Testis (tissue), 3 donors: ENCODE data around the gene MGAT5. TPM values are rescaled to one million over a fixed set of nuclear protein-coding genes. Genes with fewer than 3 reads are reported as not detected.
A peak's percentile ranks its signal among the peaks of the same experiment; 100 is the strongest.

Source experiments
- DNase-seq: peaks from one replicate; pipeline ENCODE4 v3.0.0-alpha.2; 2019
- H3K27ac ChIP-seq, 2 donors: fragments of 200-600 bp; sonication (generic); one replicate each; pipeline ENCODE4 v1.5.1; 2019
- H3K27me3 ChIP-seq: fragments of 200-600 bp; sonication (generic); one replicate; pipeline ENCODE4 v1.5.1; 2019
- H3K36me3 ChIP-seq: fragments of 200-600 bp; sonication (generic); one replicate; pipeline ENCODE4 v1.5.1; 2017; ENCODE audit warnings: low read depth; ENCODE audit errors: missing control alignments
- H3K4me1 ChIP-seq: fragments of 200-600 bp; sonication (generic); one replicate; pipeline ENCODE4 v1.5.1; 2019
- H3K4me3 ChIP-seq, 2 donors: fragments of 200-600 bp; sonication (generic); one replicate each; pipeline ENCODE4 v1.5.1; 2017 to 2019
- H3K9me3 ChIP-seq: fragments of 200-600 bp; sonication (generic); one replicate; pipeline ENCODE4 v1.5.1; 2017
- CTCF ChIP-seq, 3 experiments: fragments of 450-650 bp in 2 of 3; fragments of 200-600 bp in 1 of 3; sonication (generic) in 1 of 3; IDR thresholded peaks; one replicate each; pipeline ENCODE4 v1.5.1; 2016 to 2019; ENCODE audit warnings: antibody characterized with exemption in 3 of 3, mild to moderate bottlenecking in 2 of 3, moderate library complexity in 1 of 3
- POLR2A ChIP-seq: fragments of 450-650 bp; IDR thresholded peaks from one replicate; pipeline ENCODE4 v1.6.1; 2017; ENCODE audit warnings: antibody characterized with exemption, mild to moderate bottlenecking, moderate library complexity
- WGBS, 2 donors: methylation state at CpG; one replicate each; pipeline ENCODE4 v1.1.5; 2018; 5-methylcytosine and 5-hydroxymethylcytosine counted together
- intact Hi-C: fragments of 100-400 bp; cut with DNase I; formaldehyde crosslinking; loops from one replicate; pipeline ENCODE4 v1.15.1; 2023; ENCODE audit warnings: low total_unique reads
- polyA plus RNA-seq: library from polyadenylated mRNA; stranded (reverse); fragments of 350-450 nt; fragmentation: Illumina TruSeq; extraction: RNeasy Lipid Tissue Mini Kit (QIAGEN cat#74804); gene quantifications from one replicate; pipeline ENCODE4 v1.2.3, GENCODE V29; 2014; ENCODE audit warnings: low read depth, low replicate concordance; ENCODE audit not compliant: insufficient read depth
- total RNA-seq, 2 donors: library from RNA; depleted of rRNA; stranded (reverse); fragments of >200 nt; gene quantifications; one replicate each; pipeline ENCODE4 v1.2.3, GENCODE V29; 2016

MGAT5 gene
- total and polyA plus RNA-seq, 3 donors from 2014 or later, result 31.6 to 73.8 (median 64.5) TPM

- no peak overlapping the region for H3K4me3 ChIP-seq
- intact Hi-C loops, result no loop called here
- 81 to 90% methylated on average over 7 to 15 of the region's 15 CpGs for WGBS, 2 donors
- TF ChIP-seq POLR2A, result no peak
- no peak for TF ChIP-seq CTCF (IDR thresholded peaks at IDR 0.05)
- H3K27ac ChIP-seq, result no peak overlapping the region
- no peaks in the 10 kb centered on the region for H3K9me3 ChIP-seq
- DNase-seq, result no peak
- no peaks in the 10 kb centered on the region for H3K4me1 ChIP-seq
- H3K27me3 ChIP-seq, result no peaks in the 10 kb centered on the region
- no peaks in the 10 kb centered on the region for H3K36me3 ChIP-seq
These were observed 229.0 kb downstream of the MGAT5 start for GRCh38 chr2:134482766-134483340.

GRCh38 chr2:134489732-134490384, 236.0 kb downstream of the MGAT5 start:
- H3K4me1 ChIP-seq, result no peaks in the 10 kb centered on the region
- H3K27me3 ChIP-seq, result no peaks in the 10 kb centered on the region
- no peak for DNase-seq
- H3K36me3 ChIP-seq, result no peaks in the 10 kb centered on the region
- no peak overlapping the region for H3K4me3 ChIP-seq
- intact Hi-C loops, result no loop called here
- no peaks in the 10 kb centered on the region for H3K9me3 ChIP-seq
- H3K27ac ChIP-seq, result peak overlapping the region; percentile 27 to 31
- TF ChIP-seq POLR2A, result no peak
- TF ChIP-seq CTCF (IDR thresholded peaks at IDR 0.05), result no peak
- WGBS, 2 donors, result 80 to 92% methylated on average over 8 to 11 of the region's 11 CpGs

- TF ChIP-seq POLR2A (no peak), CTCF (IDR thresholded peaks at IDR 0.05) (no peak)
- Histone ChIP-seq H3K27ac (peak overlapping the region; percentile 27 to 31), H3K4me1 (no peaks in the 10 kb centered on the region), H3K27me3 (no peaks in the 10 kb centered on the region), H3K4me3 (no peak overlapping the region), H3K9me3 (no peaks in the 10 kb centered on the region), H3K36me3 (no peaks in the 10 kb centered on the region)
- no peak for DNase-seq
- intact Hi-C loops, result no loop called here
- WGBS, 2 donors, result 85 to 90% methylated on average over 4 of the region's 4 CpGs
These were observed 236.7 kb downstream of the MGAT5 start for GRCh38 chr2:134490559-134490958.

GRCh38 chr2:134491022-134491421, 237.2 kb downstream of the MGAT5 start:
- intact Hi-C loops, result no loop called here
- WGBS, 2 donors, result 56 to 68% methylated on average over 4 of the region's 4 CpGs

More at GRCh38 chr2:134491022-134491421, 237.2 kb downstream of the MGAT5 start:
- no peak overlapping the region for H3K4me3 ChIP-seq
- H3K27me3 ChIP-seq, result no peaks in the 10 kb centered on the region
- TF ChIP-seq CTCF (IDR thresholded peaks at IDR 0.05) (no peak), POLR2A (no peak)
- no peaks in the 10 kb centered on the region for H3K4me1 ChIP-seq
- no peaks in the 10 kb centered on the region for H3K9me3 ChIP-seq
- peak; percentile 46 for DNase-seq
- no peaks in the 10 kb centered on the region for H3K36me3 ChIP-seq
- peak overlapping the region in 1 of 2 donors; percentile 31 for H3K27ac ChIP-seq
